ENCODE measurements around the gene SLC11A1. TPM values are rescaled to one million over a fixed set of nuclear protein-coding genes. Genes with fewer than 3 reads are reported as not detected.
A peak's percentile ranks its signal among the peaks of the same experiment; 100 is the strongest.

SLC11A1 gene
- total RNA-seq, 2 donors from 2014 or later, result 8.7 to 22.1 TPM

DNA sequence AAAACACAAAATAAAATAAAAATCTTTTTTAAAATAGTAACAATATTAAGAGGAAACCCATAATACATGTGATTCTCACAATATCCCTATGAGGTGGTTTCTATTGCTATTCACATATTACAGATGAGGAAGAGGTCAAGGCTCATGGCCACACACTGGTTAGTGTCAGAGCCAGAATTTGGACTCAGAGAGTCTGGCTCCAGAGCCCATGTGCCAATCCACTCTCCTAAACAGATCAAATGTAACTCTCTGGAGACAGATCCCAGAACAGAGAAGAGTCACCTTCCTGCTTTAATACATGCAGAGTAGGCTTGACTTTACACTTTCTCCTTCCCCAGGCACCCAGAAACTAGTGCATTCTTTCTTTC lies 10.1 kb upstream of the SLC11A1 start:
- H3K27me3 ChIP-seq, result no peaks in the 10 kb centered on the region
- H3K4me1 ChIP-seq, result peaks cover 0 to 21% of the 10 kb centered on the region in 2 donors
- no peak overlapping the region for H3K4me3 ChIP-seq
- no peak for DNase-seq (ENCODE audit: low spot score)
- no peaks in the 10 kb centered on the region for H3K9me3 ChIP-seq
- TF ChIP-seq CTCF (IDR thresholded peaks at IDR 0.05), result no peak
- no peaks in the 10 kb centered on the region for H3K36me3 ChIP-seq
- peak overlapping the region in 1 of 2 donors; percentile 61 for H3K27ac ChIP-seq

DNA sequence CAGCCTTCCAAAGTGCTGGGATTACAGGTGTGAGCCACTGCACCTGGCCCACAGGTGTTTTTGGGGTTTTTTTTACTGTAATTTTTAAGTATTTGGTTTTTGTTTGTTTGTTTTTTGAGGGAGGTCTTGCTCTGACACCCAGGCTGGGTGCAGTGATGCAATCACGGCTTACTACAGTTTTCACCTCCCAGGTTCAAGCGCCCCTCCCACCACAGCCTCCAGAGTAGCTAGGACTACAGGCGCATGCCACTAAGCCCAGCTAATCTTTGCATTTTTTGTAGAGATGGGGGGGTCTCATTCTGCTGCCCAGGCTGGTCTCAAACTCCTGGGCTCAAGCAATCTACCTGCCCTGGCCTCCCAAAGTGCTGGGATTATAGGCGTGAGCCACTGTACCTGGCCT lies 7.3 kb upstream of the SLC11A1 start:
- Histone ChIP-seq H3K27ac (no peak overlapping the region), H3K36me3 (no peaks in the 10 kb centered on the region)
- TF ChIP-seq CTCF (IDR thresholded peaks at IDR 0.05), result no peak

GRCh38 chr2:218375212-218375611 lies 6.9 kb upstream of the SLC11A1 start:
- Histone ChIP-seq H3K4me1 (no peaks in the 10 kb centered on the region), H3K36me3 (no peaks in the 10 kb centered on the region), H3K27me3 (no peaks in the 10 kb centered on the region), H3K9me3 (no peaks in the 10 kb centered on the region), H3K4me3 (no peak overlapping the region), H3K27ac (no peak overlapping the region)
- no peak for DNase-seq (ENCODE audit: low spot score)
- no peak for TF ChIP-seq CTCF (IDR thresholded peaks at IDR 0.05)

More for the DNA sequence above, 7.3 kb upstream of the SLC11A1 start:
- Histone ChIP-seq H3K4me3 (no peak overlapping the region), H3K27me3 (no peaks in the 10 kb centered on the region), H3K9me3 (no peaks in the 10 kb centered on the region), H3K4me1 (no peaks in the 10 kb centered on the region)
- DNase-seq (ENCODE audit: low spot score), result no peak

- H3K4me1 ChIP-seq, result no peaks in the 10 kb centered on the region
- no peaks in the 10 kb centered on the region for H3K27me3 ChIP-seq
- no peak for TF ChIP-seq CTCF (IDR thresholded peaks at IDR 0.05)
- no peak overlapping the region for H3K27ac ChIP-seq
- no peaks in the 10 kb centered on the region for H3K36me3 ChIP-seq
- H3K4me3 ChIP-seq, result no peak overlapping the region
- H3K9me3 ChIP-seq, result no peaks in the 10 kb centered on the region
- DNase-seq (ENCODE audit: low spot score), result no peak
Observed at GRCh38 chr2:218378053-218378452, 4.0 kb upstream of the SLC11A1 start.

DNA sequence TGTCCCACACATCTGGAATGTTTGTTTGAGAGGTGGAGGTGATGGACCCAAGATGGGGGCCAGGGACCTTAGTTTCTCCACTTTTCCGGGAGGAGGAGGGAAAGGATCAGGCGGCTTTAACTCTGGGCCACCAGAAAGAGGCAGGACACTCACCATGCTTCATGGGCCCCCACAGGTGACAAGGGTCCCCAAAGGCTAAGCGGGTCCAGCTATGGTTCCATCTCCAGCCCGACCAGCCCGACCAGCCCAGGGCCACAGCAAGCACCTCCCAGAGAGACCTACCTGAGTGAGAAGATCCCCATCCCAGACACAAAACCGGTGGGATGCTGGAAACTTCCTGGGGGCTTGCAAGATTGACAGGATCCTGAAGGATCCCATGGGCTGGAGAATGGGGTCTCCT lies 712 bp downstream of the SLC11A1 start:
- no peak for TF ChIP-seq CTCF (IDR thresholded peaks at IDR 0.05)
- H3K4me3 ChIP-seq, result peak overlapping the region in 1 of 2 donors; percentile 17
- no peak overlapping the region for H3K27ac ChIP-seq

GRCh38 chr2:218383892-218384519 lies 1.9 kb downstream of the SLC11A1 start:
- no peak overlapping the region for H3K27ac ChIP-seq
- H3K27me3 ChIP-seq, result no peaks in the 10 kb centered on the region
- H3K9me3 ChIP-seq, result no peaks in the 10 kb centered on the region
- no peaks in the 10 kb centered on the region for H3K36me3 ChIP-seq
- TF ChIP-seq CTCF (IDR thresholded peaks at IDR 0.05), result no peak
- peak overlapping the region in 1 of 2 donors; percentile 17 for H3K4me3 ChIP-seq
- peaks cover 0 to 10% of the 10 kb centered on the region in 2 donors for H3K4me1 ChIP-seq
- no peak for DNase-seq (ENCODE audit: low spot score)

More for the DNA sequence above, 712 bp downstream of the SLC11A1 start:
- Histone ChIP-seq H3K9me3 (no peaks in the 10 kb centered on the region), H3K27me3 (no peaks in the 10 kb centered on the region), H3K4me1 (peaks cover 0 to 8% of the 10 kb centered on the region in 2 donors), H3K36me3 (no peaks in the 10 kb centered on the region)
- no peak for DNase-seq (ENCODE audit: low spot score)

All from right atrium auricular region (tissue), 2 donors.